ENCODE data around the gene SLC9A8.

The SLC9A8 gene

DNA sequence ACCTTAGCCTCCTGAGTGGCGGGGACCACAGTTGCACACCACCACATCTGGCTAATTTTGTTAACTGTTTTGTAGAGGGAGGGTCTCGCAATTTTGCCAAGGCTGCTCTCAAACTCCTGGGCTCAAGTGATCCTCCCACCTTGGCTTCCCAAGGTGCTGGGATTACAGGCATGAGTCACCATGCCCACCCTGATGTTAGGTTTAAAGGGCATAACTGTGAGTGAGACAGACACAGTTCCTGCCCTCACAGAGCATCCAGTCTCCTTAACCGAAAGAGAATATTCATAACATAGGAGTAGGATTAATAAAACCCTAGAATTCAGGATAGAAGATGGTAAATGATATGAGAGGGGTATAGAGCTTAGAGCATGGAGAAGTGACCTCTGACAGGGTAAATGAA is 105.8 kb downstream of the SLC9A8 start:
- no peak for DNase-seq (ENCODE audit: low spot score)

DNA sequence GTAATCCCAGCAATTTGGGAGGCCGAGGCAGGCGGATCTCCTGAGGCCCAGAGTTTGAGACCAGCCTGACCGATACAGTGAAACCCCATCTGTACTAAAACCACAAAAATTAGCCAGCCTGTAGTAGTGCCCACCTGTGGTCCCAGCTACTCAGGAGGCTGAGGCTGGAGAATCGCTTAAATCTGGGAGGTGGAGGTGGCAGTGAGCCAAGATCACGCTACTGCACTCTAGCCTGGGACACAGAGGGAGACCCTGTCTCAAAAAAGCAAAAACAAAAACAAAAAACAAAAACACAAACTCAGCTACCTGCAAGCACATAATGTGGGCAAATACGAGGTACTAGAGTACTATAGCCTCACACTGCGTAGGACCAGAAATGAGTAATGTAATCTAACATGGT is 106.4 kb downstream of the SLC9A8 start:
- DNase-seq (ENCODE audit: low spot score), result no peak

DNA sequence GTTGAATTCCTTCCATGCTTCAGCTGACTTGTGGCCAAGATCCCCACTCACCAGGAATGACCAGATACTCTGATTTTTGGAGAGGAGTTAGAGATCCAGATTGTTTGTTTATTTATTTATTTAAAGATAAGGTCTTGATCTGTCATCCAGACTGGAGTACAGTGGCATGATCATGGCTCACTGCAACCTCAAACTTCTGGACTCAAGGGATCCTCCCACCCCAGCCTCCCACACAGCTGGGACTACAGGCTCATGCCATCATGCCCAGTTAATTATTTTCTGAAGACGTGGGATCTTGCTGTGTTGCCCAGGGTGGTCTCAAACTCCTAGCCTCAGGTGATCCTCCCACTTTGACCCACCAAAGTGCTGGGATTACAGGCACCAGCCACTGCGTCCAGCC is 106.8 kb downstream of the SLC9A8 start:
- DNase-seq (ENCODE audit: low spot score), result no peak

DNA sequence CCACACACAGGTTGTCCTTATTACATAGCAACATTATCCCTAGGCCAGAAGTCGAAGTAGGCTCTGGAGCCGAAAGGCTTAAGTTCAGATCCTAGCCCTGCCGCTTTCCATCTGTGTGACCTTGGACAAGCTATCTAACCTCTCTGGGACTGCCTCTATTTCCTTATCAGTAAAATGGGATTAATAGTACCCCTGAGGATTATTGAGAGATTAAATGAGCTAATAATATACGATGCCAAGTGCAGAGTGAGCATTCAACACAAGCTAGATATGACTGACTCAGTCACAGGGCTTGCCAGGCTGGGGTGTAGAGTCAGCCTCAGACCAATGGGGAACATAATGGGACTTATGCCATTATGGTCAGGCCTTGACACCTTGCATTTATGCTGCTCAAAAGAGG is 111.6 kb downstream of the SLC9A8 start:
- no peak for DNase-seq (ENCODE audit: low spot score)

DNA sequence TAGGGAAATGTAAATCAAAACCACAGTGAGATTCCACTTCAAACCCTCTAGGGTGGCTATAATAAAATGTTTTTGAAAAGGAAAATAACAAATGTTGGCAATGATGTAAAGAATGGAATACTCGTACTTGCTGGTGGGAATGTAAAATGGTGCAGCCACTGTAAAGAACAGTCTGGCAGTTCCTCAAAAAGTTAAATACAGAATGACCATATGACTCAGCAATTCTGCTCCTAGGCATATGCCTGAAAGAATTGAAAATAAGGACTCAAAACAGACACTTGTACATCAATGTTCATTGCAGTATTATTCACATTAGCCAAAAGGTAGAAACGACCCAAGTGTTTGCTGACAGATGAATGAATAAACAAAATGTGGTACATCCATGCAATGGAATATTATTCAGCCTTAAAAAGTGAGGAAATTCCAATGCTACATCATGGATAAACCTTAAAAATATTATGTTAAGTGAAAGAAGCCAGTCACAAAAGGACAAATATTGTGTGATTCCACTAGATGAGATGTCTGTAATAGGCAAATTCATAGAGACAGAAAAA is 113.3 kb downstream of the SLC9A8 start:
- DNase-seq (ENCODE audit: low spot score), result no peak

DNA sequence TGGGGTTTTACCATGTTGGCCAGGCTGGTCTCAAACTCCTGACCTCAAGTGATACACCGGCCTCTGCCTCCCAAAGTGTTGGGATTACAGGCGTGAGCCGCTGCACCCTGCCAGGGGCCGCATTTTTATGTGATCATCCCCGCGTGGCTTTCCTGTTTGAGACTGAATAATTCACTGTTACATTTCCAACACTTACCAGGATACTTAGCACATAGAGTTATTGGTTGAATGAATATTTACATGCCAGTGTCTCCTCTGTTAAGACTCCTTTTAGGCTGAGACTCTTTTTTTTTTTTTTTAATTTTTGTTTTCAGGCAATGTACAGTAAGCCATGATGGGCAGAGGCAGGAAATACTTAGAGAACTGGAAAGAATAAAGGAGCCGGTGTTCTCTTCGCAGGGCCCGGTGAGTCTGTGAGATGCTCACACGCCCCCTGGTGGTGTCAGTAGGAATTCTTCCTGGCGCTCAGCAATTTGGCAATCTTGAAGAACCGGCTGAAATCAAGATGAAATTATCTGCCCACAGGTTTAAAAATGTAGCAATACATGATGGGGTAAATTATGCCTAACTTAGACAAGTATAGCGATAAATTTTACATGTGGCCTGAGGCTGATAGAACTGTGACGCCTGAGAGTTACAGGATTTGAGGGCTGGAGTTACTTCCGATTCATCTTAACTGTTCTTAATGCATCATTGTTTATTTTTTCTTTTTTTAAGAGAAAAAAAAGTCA is 115.9 kb downstream of the SLC9A8 start:
- DNase-seq (ENCODE audit: low spot score), result peak; percentile 82

DNA sequence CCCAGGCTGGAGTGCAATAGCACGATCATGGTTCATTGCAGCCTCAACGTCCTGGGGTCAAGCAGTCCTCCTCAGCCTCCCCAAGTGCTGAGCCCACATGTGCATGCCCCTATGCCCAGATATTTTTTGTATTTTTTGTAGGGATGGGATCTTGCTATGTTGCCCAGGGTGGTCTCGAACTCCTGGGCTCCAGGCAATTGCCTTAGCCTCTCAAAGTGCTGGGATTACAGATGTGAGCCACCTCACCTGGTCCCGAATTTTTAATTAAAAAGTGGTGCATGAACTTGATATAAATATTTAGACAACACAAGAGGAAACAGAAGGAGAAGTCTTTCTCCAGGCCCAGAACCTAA is 116.5 kb downstream of the SLC9A8 start:
- DNase-seq (ENCODE audit: low spot score), result no peak

DNA sequence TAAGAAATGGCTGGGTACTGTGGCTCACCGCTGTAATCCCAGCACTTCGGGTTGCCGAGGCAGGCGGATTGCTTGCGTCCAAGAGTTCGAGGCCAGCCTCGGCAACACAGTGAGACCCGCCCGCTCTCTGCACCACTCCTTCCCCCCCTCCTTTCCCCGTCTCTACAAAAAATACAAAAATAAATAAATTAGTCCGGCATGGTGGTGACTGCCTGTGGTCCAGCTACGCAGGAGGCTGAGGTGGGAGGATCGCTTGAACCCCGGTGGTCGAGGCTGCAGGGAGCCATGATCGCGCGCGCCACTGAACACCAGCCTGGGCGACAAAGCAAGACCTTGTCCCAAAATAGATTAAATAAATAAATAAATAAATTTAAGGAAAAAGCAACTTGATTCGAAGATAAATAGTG is 123.1 kb downstream of the SLC9A8 start:
- DNase-seq (ENCODE audit: low spot score), result no peak

DNA sequence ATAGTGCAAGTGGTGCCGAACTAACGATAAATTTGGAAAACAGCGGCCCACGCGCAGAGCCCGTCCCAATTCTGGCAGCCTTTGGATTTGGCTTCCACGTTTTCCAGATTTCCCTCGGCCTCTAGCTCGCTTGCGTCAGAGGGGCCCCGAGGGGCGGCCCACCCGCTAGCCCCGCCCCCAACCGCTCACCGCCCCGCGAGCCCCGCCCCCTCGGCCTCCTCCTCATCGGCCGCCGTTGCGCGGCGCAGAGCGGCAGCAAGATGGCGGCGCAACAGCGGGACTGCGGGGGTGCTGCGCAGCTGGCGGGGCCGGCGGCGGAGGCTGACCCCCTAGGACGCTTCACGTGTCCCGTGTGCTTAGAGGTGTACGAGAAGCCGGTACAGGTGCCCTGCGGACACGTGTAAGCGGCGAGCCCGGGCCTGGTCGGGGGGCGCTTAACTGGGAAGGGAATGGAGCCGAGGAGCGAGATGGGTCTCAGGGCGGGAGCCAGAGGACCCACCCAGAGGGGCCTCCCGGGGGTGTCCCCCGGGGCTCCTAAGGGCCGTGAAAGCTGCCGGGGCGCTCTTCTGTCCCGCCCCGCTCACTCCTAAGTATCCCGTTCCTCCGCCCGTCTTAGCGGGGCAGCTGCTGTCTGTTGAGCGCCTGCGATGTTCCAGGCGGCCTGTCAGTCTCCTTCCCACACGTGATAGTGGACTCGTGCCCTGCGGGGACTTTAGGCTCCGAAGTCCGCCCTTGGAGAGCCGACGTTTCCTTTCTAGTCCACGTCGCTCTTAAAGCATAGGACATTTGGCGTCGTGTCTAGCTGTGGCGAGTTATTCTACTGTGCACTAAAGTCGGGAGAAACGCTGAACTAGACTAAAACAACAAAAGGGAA is 123.8 kb downstream of the SLC9A8 start, which contains the start of gene RNF114:
TSS of gene RNF114 (plus strand) at position 245 of the 874 bp plus-strand sequence. CDS start at position 261, 16 bp downstream.
- peak; percentile 99 for DNase-seq (ENCODE audit: low spot score)

DNA sequence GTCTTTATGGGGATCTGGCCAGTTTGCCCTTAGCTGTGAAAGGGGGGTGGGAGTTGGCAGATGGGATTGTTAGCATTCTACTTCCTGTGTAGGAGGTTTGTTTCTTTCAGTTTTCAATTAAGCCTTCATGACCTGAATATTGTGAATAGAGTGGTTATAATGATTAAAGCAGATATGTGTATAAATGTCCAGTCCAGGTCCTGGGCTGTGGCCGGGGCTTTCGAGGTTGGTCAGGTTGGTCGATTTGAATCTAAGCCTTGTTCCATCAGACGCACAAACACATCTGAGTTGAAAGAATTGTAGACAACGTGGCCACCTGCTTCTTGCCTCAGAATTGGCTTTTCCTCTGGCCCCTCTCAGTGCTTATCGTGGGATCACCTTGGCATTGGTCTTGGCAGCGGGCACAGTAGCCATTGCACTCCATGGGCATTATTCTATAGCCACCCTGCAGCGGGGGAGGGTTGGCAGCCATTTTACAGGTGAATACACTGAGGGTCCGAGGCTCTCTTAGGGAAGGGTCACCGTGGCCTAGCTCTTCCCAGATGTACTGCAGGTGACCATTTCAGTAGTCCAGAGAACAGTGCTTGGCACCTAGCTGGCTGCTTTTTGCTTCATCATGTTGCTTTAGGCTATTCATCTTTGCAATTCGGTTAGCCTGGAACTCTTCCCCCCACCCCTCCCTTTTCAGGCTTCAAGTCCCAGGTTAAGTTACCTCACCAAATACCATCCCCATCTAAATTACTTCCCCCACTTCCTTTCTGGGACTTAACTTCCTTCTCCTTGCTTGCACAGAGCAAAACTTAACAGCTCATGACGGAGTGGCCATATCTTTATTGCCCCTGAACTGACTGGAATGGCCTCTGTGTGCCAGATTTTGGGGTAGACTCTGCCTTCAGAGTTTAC is 124.7 kb downstream of the SLC9A8 start:
- DNase-seq (ENCODE audit: low spot score), result no peak

DNA sequence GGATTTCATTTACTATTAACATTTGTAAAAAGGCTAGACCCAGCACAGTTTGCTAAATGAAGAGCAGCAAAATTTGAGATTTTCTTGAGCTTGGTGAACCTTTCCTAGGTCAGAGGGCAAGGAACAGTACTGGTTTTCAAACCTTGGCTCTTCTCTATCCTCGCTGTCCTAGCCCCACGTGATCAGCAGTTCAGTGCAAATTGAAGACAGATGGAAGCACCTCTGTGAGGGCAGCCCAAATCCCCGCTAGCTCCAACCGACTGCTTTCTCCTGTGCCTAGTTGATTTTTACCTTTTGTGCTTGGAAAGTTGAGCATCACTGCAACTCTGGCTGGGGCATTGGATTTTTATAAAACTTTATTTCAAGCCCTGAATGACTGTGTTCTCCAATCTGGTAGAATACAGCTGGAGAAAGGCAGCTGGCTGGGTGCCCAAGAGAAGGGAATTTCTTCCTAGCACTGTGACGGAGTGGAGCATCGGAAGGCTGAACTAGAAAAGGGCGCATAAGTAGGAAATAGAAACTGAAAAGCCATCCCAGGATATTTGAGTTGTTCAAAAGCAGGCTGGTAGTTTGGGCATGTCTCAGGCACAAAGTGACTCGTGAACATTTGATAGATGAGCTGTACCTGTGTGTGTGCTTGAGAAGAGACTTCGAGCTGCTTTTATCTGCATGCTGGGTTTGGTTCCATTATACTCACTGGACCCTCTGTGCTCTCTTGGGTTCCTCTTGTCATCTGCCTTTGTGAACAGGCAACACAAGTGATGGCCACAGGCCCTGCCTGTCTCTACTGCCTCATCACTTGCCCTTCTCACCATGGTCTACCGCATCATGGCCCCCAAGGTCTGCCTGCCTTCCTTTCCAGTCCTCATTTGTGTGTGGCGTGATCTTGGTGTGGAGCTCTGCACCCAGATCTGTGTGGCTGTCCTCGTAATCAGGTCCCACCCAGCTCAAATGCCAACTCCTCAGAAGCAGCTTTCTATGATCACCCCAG is 125.8 kb downstream of the SLC9A8 start:
- DNase-seq (ENCODE audit: low spot score), result peak; percentile 61

DNA sequence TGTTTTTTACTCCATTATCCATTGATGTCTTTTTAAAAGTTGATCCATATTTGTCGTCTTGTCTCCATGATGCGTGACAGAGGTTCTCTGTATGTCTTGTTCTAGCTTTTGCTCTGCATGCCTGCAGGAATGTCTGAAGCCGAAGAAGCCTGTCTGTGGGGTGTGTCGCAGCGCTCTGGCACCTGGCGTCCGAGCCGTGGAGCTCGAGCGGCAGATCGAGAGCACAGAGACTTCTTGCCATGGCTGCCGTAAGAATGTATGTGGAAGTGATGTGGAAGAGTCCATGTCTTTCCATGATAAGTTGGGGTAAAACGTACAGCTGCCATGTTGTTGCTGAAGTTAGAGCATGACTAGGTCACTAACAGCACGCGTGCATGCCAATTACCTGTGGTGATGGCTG is 128.8 kb downstream of the SLC9A8 start:
- no peak for DNase-seq (ENCODE audit: low spot score)
